HepG2 (cell line): ENCODE data around the gene PLIN4.

Experiments used
- ELF1 ChIP-seq: sonication (generic); formaldehyde crosslinking; IDR thresholded peaks from 2 replicates; pipeline ENCODE4 v1.4.0; 2020; ENCODE audit warnings: missing genetic modification reagents
- ERF ChIP-seq: IDR thresholded peaks from 2 replicates; pipeline ENCODE4 v1.6.1; 2018; ENCODE audit warnings: missing biosample characterization, missing genetic modification reagents
- MYNN ChIP-seq: sonication (generic); formaldehyde crosslinking; IDR thresholded peaks from 2 replicates; pipeline ENCODE4 v1.4.0; 2020; ENCODE audit warnings: mild to moderate bottlenecking, low read depth, missing genetic modification reagents
- NR3C1 ChIP-seq: sonication (generic); formaldehyde crosslinking; IDR thresholded peaks from 2 replicates; pipeline ENCODE4 v1.4.0; 2020; ENCODE audit warnings: missing genetic modification reagents
- TBP ChIP-seq: sonication (generic); formaldehyde crosslinking; IDR thresholded peaks from 2 replicates; pipeline ENCODE4 v1.5.0; 2020; ENCODE audit warnings: missing genetic modification reagents
- ZNF615 ChIP-seq: sonication (generic); formaldehyde crosslinking; IDR thresholded peaks from 2 replicates; pipeline ENCODE4 v1.5.0; 2020; ENCODE audit warnings: mild to moderate bottlenecking, missing genetic modification reagents, borderline replicate concordance
- ZNF773 ChIP-seq: sonication (generic); formaldehyde crosslinking; IDR thresholded peaks from 2 replicates; pipeline ENCODE4 v1.4.0; 2020; ENCODE audit warnings: missing genetic modification reagents, borderline replicate concordance
- ZNF792 ChIP-seq: IDR thresholded peaks from 2 replicates; pipeline ENCODE4 v1.6.1; 2016
- TF ChIP-seq, protein P1 (sequence below): sonication (generic); formaldehyde crosslinking; IDR thresholded peaks from 2 replicates; pipeline ENCODE4 v1.5.0; 2020; ENCODE audit warnings: mild to moderate bottlenecking, missing genetic modification reagents, moderate library complexity
- TF ChIP-seq, protein P2 (sequence below): sonication (generic); formaldehyde crosslinking; IDR thresholded peaks from 2 replicates; pipeline ENCODE4 v1.9.0; 2021; ENCODE audit warnings: missing genetic modification reagents, borderline replicate concordance

DNA sequence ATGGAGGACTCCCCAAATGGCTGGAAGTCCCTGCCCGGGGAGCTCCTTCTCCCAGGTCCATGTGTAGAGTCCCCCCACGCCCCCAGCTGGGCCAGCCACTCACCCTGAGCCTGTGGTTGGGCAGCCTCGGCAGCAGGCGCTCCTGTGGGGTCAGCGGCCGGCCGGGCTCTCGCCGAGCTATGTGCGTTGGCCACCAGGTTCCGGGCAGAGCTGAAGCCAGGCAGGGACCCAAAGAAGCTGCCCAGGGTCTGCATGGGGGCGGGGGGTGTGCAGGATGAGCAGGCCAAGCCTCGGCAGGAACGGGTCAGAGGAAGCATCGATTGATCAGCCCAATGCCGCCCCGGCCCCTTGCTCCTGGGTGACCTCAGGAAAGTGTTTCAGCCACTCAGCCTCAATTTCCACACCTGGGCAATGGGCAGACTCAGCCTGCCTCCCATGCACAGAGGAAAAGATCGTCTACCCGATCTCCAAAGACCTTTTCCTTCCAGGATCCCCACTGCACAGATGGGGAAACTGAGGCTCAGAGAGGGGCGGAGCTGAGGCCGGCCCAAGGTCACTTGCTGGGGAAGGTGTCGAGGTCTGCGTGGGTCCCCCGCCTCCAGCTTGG, 732 bp downstream of the PLIN4 start:
- no peak for TF ChIP-seq ZNF792 (CRISPR knock-in tag)
- TF ChIP-seq ELF1 = no peak
- TF ChIP-seq MYNN = no peak
- no peak for TF ChIP-seq ZNF615 (CRISPR knock-in tag)
- TF ChIP-seq NR3C1 (CRISPR knock-in tag) = no peak
- no peak for TF ChIP-seq ERF
- TF ChIP-seq ZNF773 = no peak
- no peak for TF ChIP-seq TBP (CRISPR knock-in tag)
- TF ChIP-seq, protein P1, sequence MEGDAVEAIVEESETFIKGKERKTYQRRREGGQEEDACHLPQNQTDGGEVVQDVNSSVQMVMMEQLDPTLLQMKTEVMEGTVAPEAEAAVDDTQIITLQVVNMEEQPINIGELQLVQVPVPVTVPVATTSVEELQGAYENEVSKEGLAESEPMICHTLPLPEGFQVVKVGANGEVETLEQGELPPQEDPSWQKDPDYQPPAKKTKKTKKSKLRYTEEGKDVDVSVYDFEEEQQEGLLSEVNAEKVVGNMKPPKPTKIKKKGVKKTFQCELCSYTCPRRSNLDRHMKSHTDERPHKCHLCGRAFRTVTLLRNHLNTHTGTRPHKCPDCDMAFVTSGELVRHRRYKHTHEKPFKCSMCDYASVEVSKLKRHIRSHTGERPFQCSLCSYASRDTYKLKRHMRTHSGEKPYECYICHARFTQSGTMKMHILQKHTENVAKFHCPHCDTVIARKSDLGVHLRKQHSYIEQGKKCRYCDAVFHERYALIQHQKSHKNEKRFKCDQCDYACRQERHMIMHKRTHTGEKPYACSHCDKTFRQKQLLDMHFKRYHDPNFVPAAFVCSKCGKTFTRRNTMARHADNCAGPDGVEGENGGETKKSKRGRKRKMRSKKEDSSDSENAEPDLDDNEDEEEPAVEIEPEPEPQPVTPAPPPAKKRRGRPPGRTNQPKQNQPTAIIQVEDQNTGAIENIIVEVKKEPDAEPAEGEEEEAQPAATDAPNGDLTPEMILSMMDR (CRISPR knock-in tag) = no peak
- TF ChIP-seq, protein P2, sequence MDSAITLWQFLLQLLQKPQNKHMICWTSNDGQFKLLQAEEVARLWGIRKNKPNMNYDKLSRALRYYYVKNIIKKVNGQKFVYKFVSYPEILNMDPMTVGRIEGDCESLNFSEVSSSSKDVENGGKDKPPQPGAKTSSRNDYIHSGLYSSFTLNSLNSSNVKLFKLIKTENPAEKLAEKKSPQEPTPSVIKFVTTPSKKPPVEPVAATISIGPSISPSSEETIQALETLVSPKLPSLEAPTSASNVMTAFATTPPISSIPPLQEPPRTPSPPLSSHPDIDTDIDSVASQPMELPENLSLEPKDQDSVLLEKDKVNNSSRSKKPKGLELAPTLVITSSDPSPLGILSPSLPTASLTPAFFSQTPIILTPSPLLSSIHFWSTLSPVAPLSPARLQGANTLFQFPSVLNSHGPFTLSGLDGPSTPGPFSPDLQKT (CRISPR knock-in tag) = no peak
